ENCODE measurements around the gene GP1BA. TPM values are rescaled to one million over a fixed set of nuclear protein-coding genes. Genes with fewer than 3 reads are reported as not detected.

GP1BA gene
- polyA plus RNA-seq, 1 donor (not counting 4 experiments of a cell fraction or from before 2014, with no cell fraction given), result not detected

DNA sequence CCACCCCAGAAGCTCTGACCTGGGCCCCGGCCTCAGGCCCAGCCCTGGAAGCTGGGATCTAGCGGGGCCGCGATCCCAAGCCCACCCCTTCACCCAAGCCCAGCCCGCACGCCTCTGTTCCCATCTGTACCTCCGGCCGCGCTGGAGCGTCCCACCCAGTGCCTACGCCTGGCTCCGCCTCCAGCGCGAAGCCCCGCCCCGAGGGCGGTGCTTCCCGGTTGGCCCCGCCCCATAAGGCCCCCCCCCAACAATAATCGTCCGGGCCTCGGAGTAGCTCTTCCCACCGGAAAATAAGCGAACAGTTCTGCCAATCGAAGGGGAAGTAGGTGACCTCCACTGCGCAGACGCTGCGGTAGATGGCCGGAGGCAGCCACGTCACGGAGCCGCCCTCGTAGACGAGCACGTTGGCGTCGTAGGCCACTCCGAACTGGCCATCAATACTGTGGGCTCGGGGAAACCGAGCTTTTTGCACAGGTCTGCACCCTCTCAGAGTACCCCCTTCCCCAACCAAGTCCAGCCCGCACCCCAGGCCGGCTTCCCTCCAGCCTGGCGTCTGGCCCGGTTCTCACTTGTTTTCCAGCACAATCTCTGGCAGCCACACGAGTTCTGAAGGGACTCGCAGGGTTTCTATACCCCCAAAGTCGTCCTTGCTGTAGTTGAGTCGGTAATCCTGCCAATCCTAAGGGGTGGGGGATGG, 30.3 kb upstream of the GP1BA start:
- peaks cover 6% of the 10 kb centered on the region in 2 experiments for H3K36me3 ChIP-seq (ENCODE audit: control insufficient read depth in 2 of 2, extremely low read depth in 1 of 2, insufficient read depth in 2 of 2, low read length in 2 of 2)
- TF ChIP-seq, protein P1, sequence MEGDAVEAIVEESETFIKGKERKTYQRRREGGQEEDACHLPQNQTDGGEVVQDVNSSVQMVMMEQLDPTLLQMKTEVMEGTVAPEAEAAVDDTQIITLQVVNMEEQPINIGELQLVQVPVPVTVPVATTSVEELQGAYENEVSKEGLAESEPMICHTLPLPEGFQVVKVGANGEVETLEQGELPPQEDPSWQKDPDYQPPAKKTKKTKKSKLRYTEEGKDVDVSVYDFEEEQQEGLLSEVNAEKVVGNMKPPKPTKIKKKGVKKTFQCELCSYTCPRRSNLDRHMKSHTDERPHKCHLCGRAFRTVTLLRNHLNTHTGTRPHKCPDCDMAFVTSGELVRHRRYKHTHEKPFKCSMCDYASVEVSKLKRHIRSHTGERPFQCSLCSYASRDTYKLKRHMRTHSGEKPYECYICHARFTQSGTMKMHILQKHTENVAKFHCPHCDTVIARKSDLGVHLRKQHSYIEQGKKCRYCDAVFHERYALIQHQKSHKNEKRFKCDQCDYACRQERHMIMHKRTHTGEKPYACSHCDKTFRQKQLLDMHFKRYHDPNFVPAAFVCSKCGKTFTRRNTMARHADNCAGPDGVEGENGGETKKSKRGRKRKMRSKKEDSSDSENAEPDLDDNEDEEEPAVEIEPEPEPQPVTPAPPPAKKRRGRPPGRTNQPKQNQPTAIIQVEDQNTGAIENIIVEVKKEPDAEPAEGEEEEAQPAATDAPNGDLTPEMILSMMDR (optimal IDR thresholded peaks at IDR 0.05 in 1 of 3, IDR thresholded peaks at IDR 0.05 in 1 of 3, conservative IDR thresholded peaks at IDR 0.05 in 1 of 3; ENCODE audit: extremely low read depth in 1 of 3, insufficient read depth in 2 of 3, low read length in 3 of 3), result no peak
- TF ChIP-seq EZH2 (IDR thresholded peaks at IDR 0.05; ENCODE audit: low read length), result no peak
- no peak overlapping the region for H3K4me2 ChIP-seq (ENCODE audit: control insufficient read depth, extremely low read depth, insufficient read depth, low read depth, low read length)
- H3K79me2 ChIP-seq (ENCODE audit: control insufficient read depth, insufficient read depth, low read length), result no peaks in the 10 kb centered on the region
- no peak overlapping the region for H2AFZ ChIP-seq (ENCODE audit: control insufficient read depth, low read length)
- dilution Hi-C loops (cut with MboI; ENCODE audit: extremely low pct_ligation_motif_present, low sequenced_read_pairs), result no loop called here
- H3K27me3 ChIP-seq (ENCODE audit: control insufficient read depth, extremely low read depth, insufficient read depth, low read length), result no peaks in the 10 kb centered on the region
- peaks cover 16% of the 10 kb centered on the region for H3K4me1 ChIP-seq (ENCODE audit: control insufficient read depth, extremely low read depth, insufficient read depth, low read length)
- no peak overlapping the region for H3K9ac ChIP-seq (ENCODE audit: control insufficient read depth, extremely low read depth, insufficient read depth, low read length)
- FAIRE-seq (no peak), DNase-seq (ENCODE audit: low read depth, low spot score) (no peak)
- no peak overlapping the region for H3K27ac ChIP-seq (ENCODE audit: control insufficient read depth, insufficient read depth, low read length)
- no peaks in the 10 kb centered on the region for H3K9me3 ChIP-seq (ENCODE audit: control insufficient read depth, low read depth, low read length)
- H4K20me1 ChIP-seq (ENCODE audit: control insufficient read depth, extremely low read depth, insufficient read depth, low read length), result peaks cover 12% of the 10 kb centered on the region
- H3K4me3 ChIP-seq (ENCODE audit: control insufficient read depth in 2 of 3, extremely low read depth in 1 of 3, insufficient read depth in 2 of 3, low read depth in 1 of 3, low read length in 3 of 3), result no peak overlapping the region
- no peaks in the 10 kb centered on the region for H3K9me1 ChIP-seq (ENCODE audit: control insufficient read depth, extremely low read depth, insufficient read depth, low read length)

DNA sequence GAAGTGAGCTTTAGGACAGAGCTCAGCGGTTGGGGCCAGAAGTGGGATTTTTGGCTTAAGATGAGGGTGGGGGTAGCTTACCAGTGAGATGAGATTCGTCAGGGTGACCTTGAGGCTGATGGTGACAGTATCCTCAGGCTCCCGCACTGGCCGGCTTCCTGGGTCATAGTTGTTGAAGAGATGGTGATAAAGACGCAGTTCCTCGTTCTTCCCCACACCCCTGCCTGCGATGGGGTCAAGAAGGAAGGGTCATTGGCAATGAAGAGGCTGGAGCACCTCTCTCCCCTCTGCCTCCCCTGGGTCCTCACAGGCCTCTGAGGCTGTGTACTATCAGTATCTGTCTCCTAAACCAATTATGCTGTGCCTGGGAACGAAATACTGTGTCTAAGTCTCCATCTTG, 29.5 kb upstream of the GP1BA start:
- no peak overlapping the region for H3K27ac ChIP-seq (ENCODE audit: control insufficient read depth, insufficient read depth, low read length)
- H3K9ac ChIP-seq (ENCODE audit: control insufficient read depth, extremely low read depth, insufficient read depth, low read length), result no peak overlapping the region
- peaks cover 16% of the 10 kb centered on the region for H3K4me1 ChIP-seq (ENCODE audit: control insufficient read depth, extremely low read depth, insufficient read depth, low read length)
- no peaks in the 10 kb centered on the region for H3K27me3 ChIP-seq (ENCODE audit: control insufficient read depth, extremely low read depth, insufficient read depth, low read length)
- no peaks in the 10 kb centered on the region for H3K9me1 ChIP-seq (ENCODE audit: control insufficient read depth, extremely low read depth, insufficient read depth, low read length)
- no peak overlapping the region for H3K4me2 ChIP-seq (ENCODE audit: control insufficient read depth, extremely low read depth, insufficient read depth, low read depth, low read length)
- FAIRE-seq (no peak), DNase-seq (ENCODE audit: low read depth, low spot score) (no peak)
- no peaks in the 10 kb centered on the region for H3K79me2 ChIP-seq (ENCODE audit: control insufficient read depth, insufficient read depth, low read length)
- TF ChIP-seq, protein P1 (optimal IDR thresholded peaks at IDR 0.05 in 1 of 3, IDR thresholded peaks at IDR 0.05 in 1 of 3, conservative IDR thresholded peaks at IDR 0.05 in 1 of 3; ENCODE audit: extremely low read depth in 1 of 3, insufficient read depth in 2 of 3, low read length in 3 of 3), result no peak
- no peak for TF ChIP-seq EZH2 (IDR thresholded peaks at IDR 0.05; ENCODE audit: low read length)
- no peaks in the 10 kb centered on the region for H3K9me3 ChIP-seq (ENCODE audit: control insufficient read depth, low read depth, low read length)
- dilution Hi-C loops (cut with MboI; ENCODE audit: extremely low pct_ligation_motif_present, low sequenced_read_pairs), result no loop called here
- peaks cover 0 to 4% of the 10 kb centered on the region in 2 experiments for H3K36me3 ChIP-seq (ENCODE audit: control insufficient read depth in 2 of 2, extremely low read depth in 1 of 2, insufficient read depth in 2 of 2, low read length in 2 of 2)
- peaks cover 5% of the 10 kb centered on the region for H4K20me1 ChIP-seq (ENCODE audit: control insufficient read depth, extremely low read depth, insufficient read depth, low read length)
- no peak overlapping the region for H3K4me3 ChIP-seq (ENCODE audit: control insufficient read depth in 2 of 3, extremely low read depth in 1 of 3, insufficient read depth in 2 of 3, low read depth in 1 of 3, low read length in 3 of 3)
- H2AFZ ChIP-seq (ENCODE audit: control insufficient read depth, low read length), result no peak overlapping the region
